C4-2B (cell line): ENCODE measurements around the gene GATA2.

ENCODE experiments used
- H3K27ac ChIP-seq: fragments of 450-650 bp; 2 replicates; pipeline ENCODE4 v1.5.1; 2017
- ZFX ChIP-seq: fragments of 450-650 bp; IDR thresholded peaks from 2 replicates; pipeline ENCODE4 v1.6.1; 2017
- TF ChIP-seq, protein P1 (sequence below): fragments of 450-650 bp; conservative IDR thresholded peaks from 2 replicates; pipeline ENCODE4 v1.5.1; 2017; ENCODE audit warnings: mild to moderate bottlenecking

The GATA2 gene

DNA sequence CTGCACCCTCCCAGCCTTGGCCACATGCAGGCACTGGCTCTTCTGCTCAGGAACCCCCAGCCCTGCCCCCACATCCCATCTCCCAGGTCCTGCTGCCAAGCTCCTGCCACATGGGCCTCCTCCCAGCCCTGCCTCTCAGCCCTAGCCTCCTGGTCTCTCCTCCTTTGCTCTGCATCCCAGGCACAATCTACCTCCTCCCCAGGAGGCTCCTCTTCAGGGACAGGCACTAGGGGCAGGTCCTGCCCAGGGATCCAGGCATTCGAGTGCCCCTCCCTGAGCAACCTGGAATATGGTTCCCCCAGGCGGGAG lies 38.7 kb downstream of the GATA2 start:
- H3K27ac ChIP-seq: no peak overlapping the region
- TF ChIP-seq ZFX: no peak
- TF ChIP-seq, protein P1, sequence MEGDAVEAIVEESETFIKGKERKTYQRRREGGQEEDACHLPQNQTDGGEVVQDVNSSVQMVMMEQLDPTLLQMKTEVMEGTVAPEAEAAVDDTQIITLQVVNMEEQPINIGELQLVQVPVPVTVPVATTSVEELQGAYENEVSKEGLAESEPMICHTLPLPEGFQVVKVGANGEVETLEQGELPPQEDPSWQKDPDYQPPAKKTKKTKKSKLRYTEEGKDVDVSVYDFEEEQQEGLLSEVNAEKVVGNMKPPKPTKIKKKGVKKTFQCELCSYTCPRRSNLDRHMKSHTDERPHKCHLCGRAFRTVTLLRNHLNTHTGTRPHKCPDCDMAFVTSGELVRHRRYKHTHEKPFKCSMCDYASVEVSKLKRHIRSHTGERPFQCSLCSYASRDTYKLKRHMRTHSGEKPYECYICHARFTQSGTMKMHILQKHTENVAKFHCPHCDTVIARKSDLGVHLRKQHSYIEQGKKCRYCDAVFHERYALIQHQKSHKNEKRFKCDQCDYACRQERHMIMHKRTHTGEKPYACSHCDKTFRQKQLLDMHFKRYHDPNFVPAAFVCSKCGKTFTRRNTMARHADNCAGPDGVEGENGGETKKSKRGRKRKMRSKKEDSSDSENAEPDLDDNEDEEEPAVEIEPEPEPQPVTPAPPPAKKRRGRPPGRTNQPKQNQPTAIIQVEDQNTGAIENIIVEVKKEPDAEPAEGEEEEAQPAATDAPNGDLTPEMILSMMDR: no peak

DNA sequence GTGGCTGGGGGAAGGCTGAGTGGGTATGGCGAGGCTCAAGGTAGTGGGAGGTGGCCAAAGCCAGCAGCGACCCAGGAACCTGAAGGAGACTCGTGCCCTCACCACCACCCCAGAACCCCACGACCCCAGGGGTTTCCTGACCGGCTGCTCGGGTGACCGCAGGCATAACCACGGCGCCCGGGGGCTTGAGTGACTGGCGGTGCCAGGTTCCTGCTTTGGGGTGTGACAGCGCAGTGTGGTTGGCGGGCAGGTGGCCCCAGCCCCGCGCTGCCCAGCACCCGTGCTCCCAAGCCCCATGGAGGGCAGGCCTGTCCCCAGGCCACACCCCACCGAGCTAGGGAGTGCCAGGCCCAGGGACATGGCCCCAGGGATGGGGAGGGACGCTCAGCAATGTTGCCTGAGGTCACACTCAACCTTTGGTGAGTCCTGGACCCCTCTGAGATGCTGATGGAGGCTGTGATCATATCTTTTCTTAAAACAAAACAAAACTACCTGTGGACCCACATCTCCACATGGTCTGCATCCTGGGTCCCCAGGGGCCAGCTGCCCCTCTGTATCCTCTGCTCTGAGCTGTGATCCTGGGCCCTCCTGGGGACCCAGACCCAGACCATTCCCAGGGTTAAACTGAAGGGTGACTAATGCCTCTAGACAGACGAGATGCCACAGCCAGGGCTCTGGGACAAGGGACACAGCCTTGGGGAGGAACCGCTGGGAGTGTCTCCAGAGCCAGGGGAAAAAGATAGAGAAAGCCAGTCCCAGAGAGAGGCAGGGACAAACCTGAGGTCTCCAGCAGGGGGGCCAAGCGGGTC lies 39.3 kb downstream of the GATA2 start:
- TF ChIP-seq, protein P1: no peak
- no peak for TF ChIP-seq ZFX
- no peak overlapping the region for H3K27ac ChIP-seq

DNA sequence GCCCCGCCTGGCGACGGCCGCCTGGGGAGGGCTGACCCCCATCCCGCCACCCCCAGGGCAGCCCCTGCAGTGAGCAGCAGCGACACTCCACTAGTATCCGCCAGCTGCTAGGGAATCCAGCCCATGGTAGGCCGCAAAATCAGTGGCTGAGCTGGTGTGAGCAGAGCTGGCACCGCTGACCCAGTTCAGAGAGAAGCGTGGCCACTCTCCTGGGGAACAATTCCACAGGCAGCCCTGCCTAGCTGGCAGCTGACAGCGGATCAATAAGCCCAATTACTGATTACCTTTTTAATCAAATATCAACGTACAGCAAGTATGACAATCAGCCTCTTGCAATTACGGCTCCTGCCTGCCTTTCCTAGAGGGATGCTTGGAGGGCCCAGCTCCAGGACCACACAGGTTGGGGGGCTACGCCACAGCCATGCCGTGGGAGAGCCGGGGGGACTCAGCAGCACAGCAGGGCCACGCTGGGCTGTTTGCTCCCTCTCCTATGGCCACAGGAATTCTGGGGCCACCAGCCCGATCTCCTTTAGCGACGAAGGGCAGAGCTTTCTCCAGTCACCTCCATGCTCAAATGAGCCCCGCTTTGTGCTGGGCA lies 40.2 kb downstream of the GATA2 start:
- TF ChIP-seq, protein P1: no peak
- TF ChIP-seq ZFX: no peak
- no peak overlapping the region for H3K27ac ChIP-seq

DNA sequence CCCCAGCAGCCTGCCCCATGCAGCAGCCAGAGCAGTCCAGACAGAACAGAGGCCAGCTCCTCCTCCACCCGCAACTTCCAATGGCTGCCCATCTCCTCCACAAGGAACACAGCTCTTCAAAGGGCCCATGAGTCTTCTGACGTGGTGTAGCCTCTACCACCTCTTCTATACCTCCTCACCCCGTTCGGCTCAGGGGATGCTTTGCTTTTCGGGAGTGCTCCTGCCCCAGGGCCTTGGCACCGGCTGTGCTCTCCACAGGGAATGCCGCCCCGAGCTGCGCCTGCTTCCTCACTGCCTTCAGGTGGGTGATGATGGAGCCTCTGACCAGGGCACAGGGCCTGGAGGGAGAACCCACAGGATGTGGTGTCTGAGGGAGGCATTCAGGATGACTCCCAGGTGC lies 40.9 kb downstream of the GATA2 start:
- no peak for TF ChIP-seq ZFX
- TF ChIP-seq, protein P1: no peak
- H3K27ac ChIP-seq: no peak overlapping the region

DNA sequence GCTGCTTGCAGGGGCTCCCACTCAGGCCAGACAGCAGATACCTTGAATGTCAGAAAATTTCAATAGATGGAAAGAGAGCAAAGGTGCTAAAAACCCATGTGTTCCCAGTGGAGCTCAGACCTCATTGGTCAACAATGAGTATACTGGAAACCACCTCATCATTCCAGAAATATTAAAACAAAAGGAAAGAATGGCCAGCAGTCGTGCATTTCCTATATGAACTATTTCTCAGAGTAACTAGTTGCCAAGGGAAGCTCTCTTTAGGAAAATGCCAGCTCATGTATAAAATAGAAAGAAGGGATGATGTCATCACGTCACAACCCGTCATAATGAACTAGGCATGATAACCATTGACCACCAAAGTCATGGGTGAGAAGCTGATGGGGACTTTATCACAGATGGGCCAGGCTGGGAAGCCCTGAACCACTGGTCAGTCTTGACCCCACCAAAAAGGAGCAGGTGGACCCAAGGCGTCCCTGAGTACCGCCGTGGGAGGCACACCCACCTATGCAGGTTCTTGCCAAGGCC lies 43.8 kb downstream of the GATA2 start:
- H3K27ac ChIP-seq: no peak overlapping the region
- TF ChIP-seq, protein P1: no peak
- no peak for TF ChIP-seq ZFX

DNA sequence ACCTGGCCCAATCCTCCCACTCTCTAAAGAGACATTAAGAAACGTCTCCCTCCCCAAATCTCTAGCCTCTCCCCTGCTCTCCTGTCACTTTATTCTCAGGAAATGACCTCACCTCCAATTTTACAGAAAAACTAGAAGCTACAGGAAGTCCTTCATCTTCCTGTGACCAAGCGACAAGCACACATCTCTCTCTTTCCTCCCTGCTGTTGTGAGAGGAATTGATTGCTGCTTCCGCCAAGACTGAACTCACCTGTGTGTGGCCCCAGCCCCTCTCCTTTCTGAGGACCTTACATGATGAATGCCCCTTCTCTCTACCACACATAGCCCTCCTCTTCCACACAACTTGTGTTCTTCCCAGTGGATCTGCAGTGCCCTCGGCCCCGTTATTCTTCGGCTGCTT lies 44.5 kb downstream of the GATA2 start:
- H3K27ac ChIP-seq: no peak overlapping the region
- no peak for TF ChIP-seq ZFX
- TF ChIP-seq, protein P1: no peak

DNA sequence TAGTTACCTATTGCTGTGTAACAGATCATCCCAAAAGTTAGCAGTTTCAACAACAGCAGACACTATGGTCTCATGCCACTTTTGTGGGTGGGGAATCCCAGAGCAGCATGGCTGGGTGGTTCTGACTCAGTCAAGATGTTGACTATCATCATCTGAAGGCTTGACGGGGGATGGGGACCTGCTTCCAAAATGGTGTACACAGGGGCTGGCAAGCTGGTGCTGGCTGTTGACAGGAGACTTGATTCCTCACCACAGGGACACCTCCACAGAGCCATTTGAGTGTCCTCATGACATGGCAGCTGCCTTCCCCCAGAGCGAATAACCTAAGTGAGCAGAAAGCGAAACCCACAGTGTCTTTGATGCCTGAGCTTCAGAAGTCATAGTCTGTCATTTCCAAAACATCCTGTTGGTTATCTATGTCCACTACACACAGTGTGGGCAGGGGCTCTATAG lies 45.4 kb downstream of the GATA2 start:
- TF ChIP-seq, protein P1: no peak
- no peak for TF ChIP-seq ZFX
- no peak overlapping the region for H3K27ac ChIP-seq
